ENCODE results near the gene IFT88.

The IFT88 gene

GRCh38 chr13:20547479-20547908, 19.5 kb upstream of the IFT88 start:
- Histone ChIP-seq H2BK5ac (ENCODE audit: low read depth, low read length, poor library complexity) (no peak overlapping the region), H3K4me1 (ENCODE audit: control insufficient read depth in 1 of 2, insufficient read depth in 2 of 2, low read length in 2 of 2) (no peaks in the 10 kb centered on the region), H4K91ac (ENCODE audit: low read depth, low read length) (no peak overlapping the region), H3K9ac (ENCODE audit: low read length) (no peak overlapping the region), H4K8ac (ENCODE audit: low read depth, low read length) (no peak overlapping the region), H3K27ac (ENCODE audit: low read depth, low read length) (no peak overlapping the region), H3K36me3 (ENCODE audit: control insufficient read depth in 1 of 2, insufficient read depth in 2 of 2, low read length in 2 of 2) (no peaks in the 10 kb centered on the region), H3K4me2 (ENCODE audit: low read length) (no peak overlapping the region), H3K23ac (ENCODE audit: low read length) (no peak overlapping the region), H2BK120ac (ENCODE audit: insufficient read depth, low read length, poor library complexity) (no peak overlapping the region), H4K12ac (ENCODE audit: low read depth, low read length) (no peak overlapping the region), H3K79me1 (ENCODE audit: low read length) (no peaks in the 10 kb centered on the region), H3K4ac (ENCODE audit: low read depth, low read length) (no peak overlapping the region), H3K79me2 (ENCODE audit: control insufficient read depth, insufficient read depth, low read length, poor library complexity) (no peaks in the 10 kb centered on the region), H3K27me3 (ENCODE audit: insufficient read depth, low read length) (no peaks in the 10 kb centered on the region), H2BK12ac (ENCODE audit: low read length) (no peak overlapping the region), H3K4me3 (ENCODE audit: low read depth, low read length) (no peak overlapping the region), H3K9me3 (ENCODE audit: insufficient read depth, low read depth, low read length) (no peaks in the 10 kb centered on the region), H3K18ac (ENCODE audit: low read length) (no peak overlapping the region), H3K14ac (ENCODE audit: low read length) (no peak overlapping the region), H2AK5ac (ENCODE audit: low read length) (no peak overlapping the region), H2AFZ (ENCODE audit: insufficient read depth, low read length, poor library complexity) (no peak overlapping the region)
- DNase-seq: no peak
- WGBS (ENCODE audit: extremely low coverage, insufficient coverage, insufficient read length): no CpG with 5 or more reads among the region's 4 CpGs

GRCh38 chr13:20550799-20551198, 16.2 kb upstream of the IFT88 start:
- H4K91ac ChIP-seq (ENCODE audit: low read depth, low read length): no peak overlapping the region
- H3K79me2 ChIP-seq (ENCODE audit: control insufficient read depth, insufficient read depth, low read length, poor library complexity): no peaks in the 10 kb centered on the region
- no peak overlapping the region for H3K18ac ChIP-seq (ENCODE audit: low read length)
- H3K36me3 ChIP-seq (ENCODE audit: control insufficient read depth in 1 of 2, insufficient read depth in 2 of 2, low read length in 2 of 2): no peaks in the 10 kb centered on the region
- peaks cover 0 to 2% of the 10 kb centered on the region in 2 experiments for H3K4me1 ChIP-seq (ENCODE audit: control insufficient read depth in 1 of 2, insufficient read depth in 2 of 2, low read length in 2 of 2)
- no peak overlapping the region for H2BK12ac ChIP-seq (ENCODE audit: low read length)
- no peak overlapping the region for H3K4me2 ChIP-seq (ENCODE audit: low read length)
- WGBS (ENCODE audit: extremely low coverage, insufficient coverage, insufficient read length): no CpG with 5 or more reads among the region's 5 CpGs
- no peak overlapping the region for H3K4ac ChIP-seq (ENCODE audit: low read depth, low read length)
- no peak overlapping the region for H2BK120ac ChIP-seq (ENCODE audit: insufficient read depth, low read length, poor library complexity)
- H3K9me3 ChIP-seq (ENCODE audit: insufficient read depth, low read depth, low read length): no peaks in the 10 kb centered on the region
- H3K14ac ChIP-seq (ENCODE audit: low read length): no peak overlapping the region
- H3K4me3 ChIP-seq (ENCODE audit: low read depth, low read length): no peak overlapping the region
- no peak overlapping the region for H3K23ac ChIP-seq (ENCODE audit: low read length)
- H3K79me1 ChIP-seq (ENCODE audit: low read length): no peaks in the 10 kb centered on the region
- H2AFZ ChIP-seq (ENCODE audit: insufficient read depth, low read length, poor library complexity): no peak overlapping the region
- H2BK5ac ChIP-seq (ENCODE audit: low read depth, low read length, poor library complexity): no peak overlapping the region
- no peak for DNase-seq
- no peak overlapping the region for H3K27ac ChIP-seq (ENCODE audit: low read depth, low read length)
- H2AK5ac ChIP-seq (ENCODE audit: low read length): no peak overlapping the region
- H3K9ac ChIP-seq (ENCODE audit: low read length): no peak overlapping the region
- no peak overlapping the region for H4K12ac ChIP-seq (ENCODE audit: low read depth, low read length)
- no peak overlapping the region for H4K8ac ChIP-seq (ENCODE audit: low read depth, low read length)
- no peaks in the 10 kb centered on the region for H3K27me3 ChIP-seq (ENCODE audit: insufficient read depth, low read length)

- H3K79me1 ChIP-seq (ENCODE audit: low read length): no peaks in the 10 kb centered on the region
- H3K4me1 ChIP-seq (ENCODE audit: control insufficient read depth in 1 of 2, insufficient read depth in 2 of 2, low read length in 2 of 2): peaks cover 0 to 2% of the 10 kb centered on the region in 2 experiments
- no peak overlapping the region for H2BK5ac ChIP-seq (ENCODE audit: low read depth, low read length, poor library complexity)
- H3K4me3 ChIP-seq (ENCODE audit: low read depth, low read length): no peak overlapping the region
- no peak overlapping the region for H3K14ac ChIP-seq (ENCODE audit: low read length)
- H4K91ac ChIP-seq (ENCODE audit: low read depth, low read length): no peak overlapping the region
- H2BK120ac ChIP-seq (ENCODE audit: insufficient read depth, low read length, poor library complexity): no peak overlapping the region
- no peak overlapping the region for H3K4ac ChIP-seq (ENCODE audit: low read depth, low read length)
- H3K36me3 ChIP-seq (ENCODE audit: control insufficient read depth in 1 of 2, insufficient read depth in 2 of 2, low read length in 2 of 2): no peaks in the 10 kb centered on the region
- H4K12ac ChIP-seq (ENCODE audit: low read depth, low read length): no peak overlapping the region
- H2AK5ac ChIP-seq (ENCODE audit: low read length): no peak overlapping the region
- DNase-seq: peak; percentile 65 to 71
- H3K18ac ChIP-seq (ENCODE audit: low read length): no peak overlapping the region
- no peak overlapping the region for H2BK12ac ChIP-seq (ENCODE audit: low read length)
- WGBS (ENCODE audit: extremely low coverage, insufficient coverage, insufficient read length): no CpG with 5 or more reads among the region's 3 CpGs
- no peaks in the 10 kb centered on the region for H3K27me3 ChIP-seq (ENCODE audit: insufficient read depth, low read length)
- no peak overlapping the region for H4K8ac ChIP-seq (ENCODE audit: low read depth, low read length)
- H3K9me3 ChIP-seq (ENCODE audit: insufficient read depth, low read depth, low read length): no peaks in the 10 kb centered on the region
- H3K79me2 ChIP-seq (ENCODE audit: control insufficient read depth, insufficient read depth, low read length, poor library complexity): no peaks in the 10 kb centered on the region
- H3K9ac ChIP-seq (ENCODE audit: low read length): no peak overlapping the region
- no peak overlapping the region for H3K23ac ChIP-seq (ENCODE audit: low read length)
- H2AFZ ChIP-seq (ENCODE audit: insufficient read depth, low read length, poor library complexity): no peak overlapping the region
- no peak overlapping the region for H3K4me2 ChIP-seq (ENCODE audit: low read length)
- no peak overlapping the region for H3K27ac ChIP-seq (ENCODE audit: low read depth, low read length)
These were observed 13.6 kb upstream of the IFT88 start for GRCh38 chr13:20553311-20553710.

- WGBS (ENCODE audit: extremely low coverage, insufficient coverage, insufficient read length): no CpG with 5 or more reads among the region's 3 CpGs
These were observed 8.0 kb upstream of the IFT88 start for GRCh38 chr13:20558982-20559381.

More at GRCh38 chr13:20558982-20559381, 8.0 kb upstream of the IFT88 start:
- no peaks in the 10 kb centered on the region for H3K27me3 ChIP-seq (ENCODE audit: insufficient read depth, low read length)
- DNase-seq: no peak
- no peak overlapping the region for H2BK12ac ChIP-seq (ENCODE audit: low read length)
- no peak overlapping the region for H3K14ac ChIP-seq (ENCODE audit: low read length)
- no peaks in the 10 kb centered on the region for H3K9me3 ChIP-seq (ENCODE audit: insufficient read depth, low read depth, low read length)
- H3K4me2 ChIP-seq (ENCODE audit: low read length): no peak overlapping the region
- H4K91ac ChIP-seq (ENCODE audit: low read depth, low read length): no peak overlapping the region
- H3K36me3 ChIP-seq (ENCODE audit: control insufficient read depth in 1 of 2, insufficient read depth in 2 of 2, low read length in 2 of 2): no peaks in the 10 kb centered on the region
- H2BK120ac ChIP-seq (ENCODE audit: insufficient read depth, low read length, poor library complexity): no peak overlapping the region
- H2BK5ac ChIP-seq (ENCODE audit: low read depth, low read length, poor library complexity): no peak overlapping the region
- no peak overlapping the region for H3K4me3 ChIP-seq (ENCODE audit: low read depth, low read length)
- H3K9ac ChIP-seq (ENCODE audit: low read length): no peak overlapping the region
- H4K12ac ChIP-seq (ENCODE audit: low read depth, low read length): no peak overlapping the region
- H3K4me1 ChIP-seq (ENCODE audit: control insufficient read depth in 1 of 2, insufficient read depth in 2 of 2, low read length in 2 of 2): no peaks in the 10 kb centered on the region
- H4K8ac ChIP-seq (ENCODE audit: low read depth, low read length): no peak overlapping the region
- no peaks in the 10 kb centered on the region for H3K79me1 ChIP-seq (ENCODE audit: low read length)
- H2AK5ac ChIP-seq (ENCODE audit: low read length): no peak overlapping the region
- H3K23ac ChIP-seq (ENCODE audit: low read length): no peak overlapping the region
- no peak overlapping the region for H3K4ac ChIP-seq (ENCODE audit: low read depth, low read length)
- no peak overlapping the region for H3K18ac ChIP-seq (ENCODE audit: low read length)
- H2AFZ ChIP-seq (ENCODE audit: insufficient read depth, low read length, poor library complexity): no peak overlapping the region
- no peaks in the 10 kb centered on the region for H3K79me2 ChIP-seq (ENCODE audit: control insufficient read depth, insufficient read depth, low read length, poor library complexity)
- H3K27ac ChIP-seq (ENCODE audit: low read depth, low read length): no peak overlapping the region
